Head of caudate nucleus (tissue), 42 donors: ENCODE results near the gene CFAP157.
A peak's percentile ranks its signal among the peaks of the same experiment; 100 is the strongest.

Source experiments
- DNase-seq, 42 donors: peaks; one replicate each; pipeline versions ENCODE4 v3.0.0 to v3.0.0-alpha.2; 2020 to 2021; ENCODE audit warnings: mixed read lengths in 7 of 42
- intact Hi-C: fragments of 100-400 bp; cut with DNase I; formaldehyde crosslinking; loops from one replicate; pipeline ENCODE4 v1.15.0; 2022

The CFAP157 gene

DNA sequence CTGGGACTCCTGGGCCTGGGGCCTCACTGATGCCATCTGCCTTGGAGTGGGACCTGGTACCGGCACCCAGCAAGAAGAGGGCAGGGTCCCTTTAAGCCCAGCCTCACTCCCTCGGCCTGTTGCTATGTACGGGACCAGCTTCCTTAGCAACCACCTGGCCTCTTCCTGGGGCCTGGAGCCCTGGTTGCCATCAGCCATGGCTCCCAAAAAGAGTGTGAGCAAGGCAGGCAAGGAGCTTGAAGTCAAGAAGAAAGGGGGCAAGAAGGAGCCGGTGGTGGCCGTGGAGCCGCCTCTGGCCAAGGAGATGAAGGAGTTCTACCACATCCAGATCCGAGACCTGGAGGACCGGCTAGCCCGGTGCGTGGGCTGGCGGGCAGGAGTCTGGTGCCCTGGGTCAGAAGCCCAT, at the start of gene CFAP157:
Gene CFAP157 (plus strand): TSS at position 153 of the 406 bp plus-strand sequence. CDS start 44 bp downstream, at position 197.
- intact Hi-C loops: no loop called here
- DNase-seq: no peak

DNA sequence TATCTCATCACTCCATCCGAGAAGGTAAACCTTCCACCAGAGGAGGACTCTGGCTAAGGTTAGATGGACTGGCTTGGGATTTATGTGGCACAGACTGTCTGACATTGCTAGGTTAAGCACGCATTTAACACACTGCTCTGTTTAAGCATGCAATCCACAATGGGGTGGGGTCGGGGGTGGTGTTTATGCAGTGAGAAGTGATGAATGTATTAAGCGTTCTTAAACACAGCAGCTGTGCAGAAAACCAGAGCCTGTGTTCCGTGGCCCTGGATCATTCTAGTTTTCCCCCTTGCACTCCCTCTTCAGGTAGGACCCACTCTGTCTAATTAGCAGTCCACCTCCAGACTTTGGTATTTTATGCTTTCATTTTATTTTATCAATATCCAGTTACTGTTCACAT, 48.4 kb upstream of the CFAP157 start:
- intact Hi-C loops: no loop called here
- no peak for DNase-seq

DNA sequence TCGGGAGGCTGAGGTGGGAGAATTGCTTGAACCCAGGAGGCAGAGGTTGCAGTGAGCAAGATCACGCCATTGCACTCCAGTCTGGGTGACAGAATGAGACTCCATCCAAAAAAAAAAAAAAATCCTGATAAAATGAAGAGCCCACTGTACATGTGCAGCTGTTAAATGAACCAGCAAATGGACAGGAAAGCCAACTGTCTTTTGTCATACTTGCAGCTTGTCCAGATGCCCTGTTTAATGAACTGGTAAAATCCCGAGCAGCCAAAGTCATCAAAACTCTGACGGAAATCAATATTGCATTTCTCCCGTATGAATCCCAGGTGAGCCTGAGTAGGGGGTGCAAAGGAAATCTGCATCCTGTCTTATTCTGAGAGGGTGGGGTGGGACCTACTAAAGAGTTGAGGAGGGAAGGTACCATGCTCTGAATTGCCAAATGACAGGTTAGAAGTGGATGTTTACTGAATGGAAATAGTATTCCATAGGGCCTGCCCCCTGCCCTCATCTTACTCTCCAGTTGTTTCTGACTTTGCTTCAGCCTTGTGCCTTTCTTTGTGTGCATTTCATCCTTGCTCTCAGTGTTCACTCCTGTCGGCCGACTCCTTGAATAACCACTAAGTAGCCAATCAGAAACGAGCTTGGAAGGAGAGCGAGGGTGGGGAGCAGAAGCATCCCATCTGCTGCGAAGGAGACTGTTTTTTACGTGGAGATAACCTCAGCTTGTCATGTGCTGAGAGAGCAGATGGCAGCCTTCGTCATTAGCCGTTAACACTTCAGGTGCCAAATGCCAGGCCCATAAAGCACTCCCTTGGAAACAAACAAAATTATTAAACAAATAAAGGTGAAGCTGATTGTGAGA, 45.7 kb upstream of the CFAP157 start:
- intact Hi-C loops: no loop called here
- peak in 4 of 42 donors; percentile 19 to 39 (median 30) for DNase-seq

DNA sequence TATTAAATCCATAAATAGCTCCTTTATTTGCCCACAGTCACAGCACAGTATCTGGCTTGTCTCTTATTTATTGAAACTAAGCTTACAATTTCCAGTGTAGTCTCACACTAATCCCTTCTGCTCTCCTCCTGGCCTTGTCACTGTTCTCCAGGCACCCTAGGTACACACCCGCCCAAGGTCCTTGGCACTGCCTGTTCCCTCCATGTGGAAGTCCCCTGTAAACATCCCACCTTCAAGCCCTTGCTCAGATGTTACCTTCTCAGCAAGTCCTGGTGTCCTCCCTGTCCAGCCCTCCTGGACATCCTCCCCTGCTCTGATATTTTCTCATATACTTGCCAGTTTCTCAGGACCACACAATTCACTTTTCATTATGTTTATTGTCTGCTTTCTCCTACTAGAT, 44.2 kb upstream of the CFAP157 start:
- intact Hi-C loops: no loop called here
- DNase-seq: no peak

DNA sequence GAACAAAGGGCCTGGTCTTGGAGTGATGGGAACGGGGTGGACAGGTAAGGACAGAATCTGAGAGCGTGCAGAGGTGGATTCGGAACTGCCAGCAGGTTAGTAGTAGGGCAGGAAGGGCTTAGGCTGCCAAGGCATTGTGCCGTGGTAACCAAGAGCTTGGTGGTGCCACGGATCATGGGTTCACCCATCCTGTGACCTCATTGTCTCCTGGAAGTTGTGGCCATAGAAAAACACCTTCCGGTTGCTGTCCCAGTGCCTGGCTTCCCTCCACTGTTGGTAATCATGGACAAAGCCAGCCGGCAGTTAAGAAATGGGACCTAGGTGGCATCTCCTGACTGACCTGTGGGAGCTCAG, 42.5 kb upstream of the CFAP157 start:
- DNase-seq: no peak
- intact Hi-C loops: no loop called here

DNA sequence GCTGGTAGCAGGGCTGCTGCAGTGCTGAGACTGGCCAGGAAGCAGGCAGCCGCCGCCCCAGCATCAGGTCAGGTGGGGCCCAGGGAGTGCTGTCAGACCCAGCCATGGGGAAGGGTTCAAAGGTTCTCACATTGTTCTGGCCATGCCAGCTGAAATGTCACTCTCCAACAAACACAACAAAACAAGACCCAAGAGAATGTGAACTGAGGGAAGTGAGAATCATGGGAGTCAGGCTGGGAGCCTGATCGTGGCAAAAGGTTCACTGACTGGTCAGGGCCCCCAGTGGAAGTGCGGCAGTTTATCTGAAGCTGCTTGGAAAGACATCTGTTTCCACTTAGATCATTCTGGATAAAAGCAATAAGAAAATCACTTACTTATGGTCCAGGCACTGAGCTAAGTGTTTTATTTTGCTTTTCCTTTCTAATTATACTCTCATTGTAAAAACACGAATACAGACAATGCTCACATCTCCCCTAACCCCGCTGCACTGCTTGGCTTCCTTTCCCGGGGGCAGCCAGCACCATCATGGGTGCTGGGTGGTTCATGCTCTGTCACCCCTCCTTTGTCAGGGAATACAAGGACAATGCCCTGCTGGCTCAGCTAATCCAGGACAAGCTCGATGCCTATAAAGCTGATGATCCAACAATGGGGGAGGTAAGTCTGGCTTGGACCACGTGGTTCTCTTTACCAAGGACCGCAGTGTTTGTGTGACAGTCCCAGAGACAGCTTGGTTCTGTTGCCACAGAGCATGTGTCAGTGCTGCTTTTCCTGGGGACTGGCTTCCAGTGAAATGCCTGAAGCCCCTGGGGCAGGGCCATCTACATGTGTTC, 41.9 kb upstream of the CFAP157 start:
- intact Hi-C loops: no loop called here
- DNase-seq: no peak

DNA sequence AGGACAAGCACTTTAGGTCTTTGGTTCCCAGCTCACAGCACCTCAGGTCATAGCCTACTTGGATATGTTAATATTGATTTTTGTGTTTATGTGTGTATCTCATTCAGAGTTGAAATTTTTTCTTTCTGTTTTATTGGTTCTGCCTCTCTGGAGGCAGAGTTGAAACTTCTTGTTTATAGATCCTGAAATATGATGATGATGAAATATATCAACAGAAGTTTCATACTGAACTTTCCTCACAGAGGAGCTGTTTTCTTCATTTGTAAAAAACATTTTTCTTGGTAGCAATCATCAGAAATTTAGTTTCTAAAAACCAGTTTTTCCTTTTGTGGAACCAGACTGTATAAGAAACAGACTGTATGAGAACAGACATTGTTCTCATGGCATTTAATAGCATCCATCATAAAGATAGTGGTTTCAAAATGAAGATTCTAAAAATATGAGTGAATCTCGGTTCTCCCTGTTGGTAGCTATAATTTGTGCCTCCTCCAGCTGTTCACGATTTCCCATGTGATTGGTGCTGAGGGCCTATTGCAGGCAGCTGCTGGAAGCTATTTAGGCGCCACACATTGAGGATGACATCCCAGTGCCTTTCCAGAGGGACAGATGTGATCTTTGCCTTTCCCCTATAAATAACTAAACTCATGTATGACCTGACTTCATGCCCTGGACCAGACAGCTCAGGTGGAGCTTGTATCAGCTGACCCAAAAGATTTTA, 39.5 kb upstream of the CFAP157 start:
- DNase-seq: no peak
- intact Hi-C loops: no loop called here

DNA sequence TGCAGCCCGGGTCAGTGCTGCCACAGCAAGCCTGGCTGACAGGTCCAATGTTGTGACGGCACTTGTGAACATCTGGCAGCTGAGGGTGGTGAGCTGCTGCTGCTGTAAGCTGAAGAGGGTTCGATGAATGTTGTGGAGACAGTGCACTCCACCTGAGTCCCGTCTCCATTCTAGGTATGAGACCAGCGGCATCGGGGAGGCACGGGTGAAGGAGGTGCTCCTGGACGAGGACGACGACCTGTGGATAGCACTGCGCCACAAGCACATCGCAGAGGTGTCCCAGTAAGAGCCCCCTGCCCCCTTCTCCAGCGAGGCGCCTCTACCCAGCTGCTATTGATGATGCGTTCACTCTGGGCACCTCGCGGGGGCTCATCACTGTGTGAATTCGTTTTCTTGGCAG, 38.9 kb upstream of the CFAP157 start:
- no peak for DNase-seq
- intact Hi-C loops: no loop called here

DNA sequence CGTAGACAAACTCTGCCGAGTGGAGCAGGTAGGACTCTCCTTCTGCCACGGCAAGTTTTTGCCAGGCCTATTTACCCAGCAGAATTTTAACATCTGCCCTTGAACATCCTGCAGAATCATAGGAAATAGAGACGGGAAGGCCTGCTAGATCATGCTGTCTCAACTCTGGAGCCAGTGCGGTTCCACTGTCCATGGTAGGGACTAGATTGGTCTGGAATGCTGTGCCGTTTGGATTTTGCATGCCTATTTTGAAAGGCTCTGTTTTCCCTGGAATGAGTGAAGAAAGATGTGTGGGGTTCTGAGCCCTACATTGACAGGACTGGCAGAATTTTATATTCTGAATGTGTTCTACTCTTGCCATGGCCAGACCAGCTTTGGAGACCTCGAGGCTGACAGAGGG, 33.6 kb upstream of the CFAP157 start:
- intact Hi-C loops: no loop called here
- no peak for DNase-seq

DNA sequence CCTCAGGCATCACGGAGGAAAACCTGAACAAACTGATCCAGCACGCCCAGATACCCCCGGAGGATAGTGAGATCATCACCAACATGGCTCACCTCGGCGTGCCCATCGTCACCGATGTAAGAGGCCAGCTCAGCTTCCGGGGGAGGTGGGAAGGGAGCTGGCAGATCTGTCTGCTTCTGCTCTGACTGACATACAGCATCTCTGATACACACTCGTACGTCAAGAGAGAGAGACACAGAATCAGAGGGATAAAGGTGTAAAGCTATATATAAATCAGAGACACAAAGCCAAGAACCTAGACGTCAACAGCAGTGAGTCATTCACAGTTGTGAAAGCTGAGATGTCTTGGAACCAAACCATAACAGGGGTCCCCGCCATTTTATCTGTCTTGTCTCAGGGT, 30.1 kb upstream of the CFAP157 start:
- DNase-seq: peak in 30 of 42 donors; percentile 22 to 83 (median 48)
- intact Hi-C loops: no loop called here

DNA sequence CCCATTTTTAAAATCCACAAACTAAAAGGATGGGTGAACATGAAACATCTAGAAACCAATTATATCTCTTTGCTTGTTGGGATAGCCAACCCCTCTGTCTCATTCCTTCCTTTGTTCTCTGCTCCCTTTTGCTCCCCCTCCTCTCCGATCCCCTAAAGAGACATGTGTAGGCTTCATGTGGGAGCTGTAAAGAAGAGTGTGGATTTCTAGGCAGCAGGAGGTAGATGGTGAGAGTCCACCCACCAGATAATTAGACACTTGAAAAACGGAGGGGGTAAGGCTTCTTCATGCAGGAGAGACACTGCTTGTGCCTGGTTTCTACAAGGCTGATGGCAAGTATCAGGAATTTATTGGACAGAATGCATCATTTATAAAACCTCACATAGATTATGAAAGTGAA, 27.3 kb upstream of the CFAP157 start:
- intact Hi-C loops: no loop called here
- peak in 11 of 42 donors; percentile 17 to 73 (median 45) for DNase-seq

DNA sequence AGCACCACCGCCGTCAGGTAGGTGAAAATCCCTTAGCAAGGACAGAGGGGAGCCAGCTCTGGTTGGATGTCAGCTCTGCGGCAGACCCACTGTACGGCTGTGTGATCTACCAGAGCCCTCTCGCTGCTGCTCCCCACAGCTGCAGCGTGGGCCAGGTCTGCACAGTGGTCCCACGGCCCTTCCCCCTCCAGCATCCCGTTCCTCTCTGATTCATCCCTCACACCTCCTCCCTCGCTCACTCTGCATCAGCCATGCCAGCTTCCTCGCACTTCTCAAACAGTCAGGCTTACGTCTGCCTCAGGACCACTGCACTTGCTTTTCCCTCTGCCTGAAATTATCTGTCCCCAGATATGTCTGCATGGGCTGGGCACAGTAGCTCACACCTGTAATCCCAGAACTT, 26.6 kb upstream of the CFAP157 start:
- intact Hi-C loops: no loop called here

DNA sequence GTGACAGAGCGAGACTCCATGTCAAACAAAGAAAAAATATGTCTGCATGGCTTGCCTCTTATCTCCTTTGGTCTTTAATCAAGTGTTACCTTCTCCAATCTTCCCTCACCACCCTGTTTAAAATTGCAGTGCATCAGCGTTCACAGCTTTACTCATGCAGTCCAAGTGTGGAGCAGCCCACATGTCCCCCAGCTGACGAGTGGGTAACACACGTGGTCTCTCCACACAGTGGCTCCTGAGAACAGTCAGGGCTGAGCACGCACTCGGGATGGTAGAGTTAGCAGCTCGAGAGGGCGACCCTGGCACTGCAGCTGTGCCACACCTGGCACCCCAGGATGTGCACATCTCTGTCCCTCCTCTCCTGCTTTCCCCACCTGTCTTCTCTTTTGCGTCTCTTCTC, 25.9 kb upstream of the CFAP157 start:
- peak; percentile 42 to 90 (median 74) for DNase-seq
- intact Hi-C loops: no loop called here

More for the DNA sequence above, 26.6 kb upstream of the CFAP157 start:
- DNase-seq: peak in 23 of 42 donors; percentile 23 to 75 (median 48)

DNA sequence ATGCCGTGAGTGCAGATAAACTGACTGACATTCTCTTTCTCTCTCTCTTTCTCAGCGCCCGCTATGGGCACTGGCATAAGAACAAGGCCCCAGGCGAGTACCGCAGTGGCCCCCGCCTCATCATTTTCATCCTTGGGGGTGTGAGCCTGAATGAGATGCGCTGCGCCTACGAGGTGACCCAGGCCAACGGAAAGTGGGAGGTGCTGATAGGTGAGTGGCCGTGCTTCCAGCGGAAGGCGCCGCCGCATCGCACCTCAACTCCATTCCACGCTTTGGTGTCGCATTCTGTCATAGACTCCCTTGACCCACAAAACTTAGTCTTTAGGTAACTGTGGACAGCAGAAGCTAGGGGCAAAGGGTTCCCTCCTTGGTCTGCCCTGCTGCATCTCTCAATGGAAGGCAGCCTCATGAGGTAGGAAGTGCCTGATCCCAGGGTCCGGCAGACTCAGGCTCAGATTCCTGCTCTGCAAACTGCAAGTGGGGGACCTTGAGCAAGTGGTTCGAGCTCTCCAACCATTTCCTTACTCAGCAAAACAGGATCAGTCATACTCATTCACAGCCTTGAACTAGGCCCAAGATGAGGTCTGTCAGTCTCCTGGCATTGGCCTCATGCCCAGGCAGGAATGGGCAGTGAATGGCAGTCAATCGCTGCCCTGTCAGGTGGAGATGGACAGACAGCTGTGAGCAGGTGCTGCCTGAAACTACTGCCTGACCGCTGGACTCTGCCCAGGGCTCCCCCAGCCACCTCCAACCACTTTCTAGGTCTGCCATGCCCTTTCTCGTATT, 24.2 kb upstream of the CFAP157 start:
- no peak for DNase-seq
- intact Hi-C loops: no loop called here

DNA sequence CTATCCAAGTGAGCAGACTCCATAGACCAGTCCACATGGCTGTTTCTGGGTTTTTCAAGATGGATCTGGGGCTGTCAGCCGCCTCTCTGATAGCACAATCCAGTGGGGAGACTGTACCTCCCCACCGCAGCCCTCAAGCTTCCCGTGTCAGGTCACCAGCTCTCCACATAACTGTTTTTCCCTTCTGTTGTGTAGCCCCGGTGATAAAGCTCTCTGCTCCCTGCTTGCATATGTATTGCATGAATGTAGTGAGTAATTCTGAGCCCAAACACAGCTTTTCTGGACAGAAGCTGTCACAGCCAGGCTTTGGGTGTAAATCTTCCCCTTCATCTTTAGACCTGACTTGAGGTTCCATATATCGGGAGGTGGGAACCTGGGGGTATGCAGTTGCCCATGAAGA, 23.1 kb upstream of the CFAP157 start:
- intact Hi-C loops: no loop called here
- DNase-seq: no peak

DNA sequence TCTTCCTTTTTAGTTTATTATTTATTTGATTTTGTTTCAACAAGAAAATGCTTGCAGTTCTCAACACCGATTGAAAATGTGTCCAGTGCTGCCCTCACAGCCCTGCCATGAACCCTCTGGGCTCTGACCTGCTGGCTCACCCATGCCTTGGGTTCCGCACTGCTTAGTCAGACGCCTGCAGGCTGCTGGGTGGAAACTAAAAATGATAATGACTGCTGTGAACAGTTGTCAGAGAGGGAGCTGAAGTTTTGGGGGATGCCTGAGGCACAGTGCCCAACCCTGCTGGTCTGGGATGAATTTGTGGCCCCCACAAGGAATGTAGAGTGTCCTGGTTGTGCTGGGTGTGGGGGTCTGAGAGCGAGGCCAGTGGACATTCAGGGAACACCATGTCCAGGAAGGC, 22.2 kb upstream of the CFAP157 start:
- DNase-seq: no peak
- intact Hi-C loops: no loop called here

DNA sequence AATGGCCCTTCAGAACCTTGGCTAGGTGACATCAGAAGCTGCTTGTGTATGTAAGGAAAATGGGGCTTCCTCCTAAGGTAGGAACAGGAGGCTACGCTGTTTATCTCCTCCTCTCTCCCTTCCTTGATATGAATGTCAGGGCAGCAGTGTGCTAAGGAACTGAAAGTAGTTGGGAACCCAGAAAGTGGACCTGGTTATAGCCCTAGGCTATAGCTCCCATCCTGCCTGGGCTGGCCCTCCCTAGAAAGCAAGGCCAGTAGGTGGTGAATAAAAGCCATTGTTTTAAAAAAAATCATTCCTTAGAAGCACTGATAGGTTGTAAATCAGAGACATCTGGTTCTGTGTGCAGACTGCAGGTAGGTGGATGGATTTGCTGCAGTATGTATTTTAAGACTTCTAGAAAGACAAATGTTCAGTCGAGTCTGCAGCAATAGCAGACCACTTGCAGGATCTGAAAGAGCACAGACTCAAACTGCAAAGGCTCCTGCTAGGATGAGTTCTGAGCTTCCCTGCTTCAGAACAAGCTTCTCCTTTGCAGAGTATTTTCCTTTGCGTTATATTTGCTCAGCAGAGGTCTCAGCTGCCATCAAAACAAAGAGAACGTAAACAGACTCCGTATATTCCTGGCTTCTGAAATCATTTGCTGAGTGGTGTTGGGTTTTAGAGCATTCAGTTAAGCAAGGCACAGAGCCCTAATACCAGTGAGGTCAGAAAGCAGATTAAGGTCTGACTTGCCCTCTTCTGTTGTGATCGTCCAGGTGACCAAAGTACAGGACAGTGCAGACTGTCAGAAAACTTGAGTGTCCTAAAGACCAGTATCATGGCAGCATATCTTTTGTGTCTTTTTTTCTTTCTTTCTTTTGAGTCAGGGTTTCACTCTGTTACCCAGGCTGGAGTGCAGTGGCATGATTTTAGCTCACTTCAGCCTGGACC, 20.1 kb upstream of the CFAP157 start:
- DNase-seq: peak in 11 of 42 donors; percentile 21 to 68 (median 39)
- intact Hi-C loops: no loop called here
